Progenitor cell of endocrine pancreas (in vitro differentiated cells): ENCODE results near the gene SETD1B. TPM values are rescaled to one million over a fixed set of nuclear protein-coding genes. Genes with fewer than 3 reads are reported as not detected.
"Not testable (repeated sequence)": the region's sequence is repeated elsewhere in the genome, so short reads cannot be mapped to it uniquely, and the experiment has no call there.

Source experiments
- DNase-seq: peaks from one replicate; pipeline ENCODE4 v3.0.0; 2021; ENCODE audit warnings: low spot score; ENCODE audit not compliant: unreplicated experiment
- H3K27ac Mint-ChIP-seq: 2 replicates; pipeline ENCODE4 v1.8.0; 2021; ENCODE audit warnings: mild to moderate bottlenecking, moderate library complexity, mixed read lengths
- H3K27me3 Mint-ChIP-seq: 2 replicates; pipeline ENCODE4 v1.8.0; 2021; ENCODE audit warnings: mixed read lengths
- H3K36me3 Mint-ChIP-seq: 2 replicates; pipeline ENCODE4 v1.8.0; 2022; ENCODE audit warnings: mixed read lengths; ENCODE audit not compliant: insufficient read depth
- H3K4me1 Mint-ChIP-seq: 2 replicates; pipeline ENCODE4 v1.8.0; 2021; ENCODE audit warnings: low read depth, mixed read lengths
- H3K4me3 Mint-ChIP-seq: 2 replicates; pipeline ENCODE4 v1.8.0; 2021; ENCODE audit warnings: low read depth, mild to moderate bottlenecking, moderate library complexity, mixed read lengths
- H3K9me3 Mint-ChIP-seq: 2 replicates; pipeline ENCODE4 v1.8.0; 2021; ENCODE audit warnings: low read depth, mixed read lengths
- CTCF ChIP-seq: fragments of 200-600 bp; sonication (generic); IDR thresholded peaks from one replicate; pipeline ENCODE4 v1.5.0; 2021; ENCODE audit warnings: antibody characterized with exemption, mild to moderate bottlenecking; ENCODE audit not compliant: unreplicated experiment
- total RNA-seq: library from RNA; stranded (reverse); gene quantifications from 2 replicates; pipeline ENCODE4 v1.2.1, GENCODE V29; 2021

The SETD1B gene
- total RNA-seq, 1 donor from 2014 or later, result 28.6 TPM

DNA sequence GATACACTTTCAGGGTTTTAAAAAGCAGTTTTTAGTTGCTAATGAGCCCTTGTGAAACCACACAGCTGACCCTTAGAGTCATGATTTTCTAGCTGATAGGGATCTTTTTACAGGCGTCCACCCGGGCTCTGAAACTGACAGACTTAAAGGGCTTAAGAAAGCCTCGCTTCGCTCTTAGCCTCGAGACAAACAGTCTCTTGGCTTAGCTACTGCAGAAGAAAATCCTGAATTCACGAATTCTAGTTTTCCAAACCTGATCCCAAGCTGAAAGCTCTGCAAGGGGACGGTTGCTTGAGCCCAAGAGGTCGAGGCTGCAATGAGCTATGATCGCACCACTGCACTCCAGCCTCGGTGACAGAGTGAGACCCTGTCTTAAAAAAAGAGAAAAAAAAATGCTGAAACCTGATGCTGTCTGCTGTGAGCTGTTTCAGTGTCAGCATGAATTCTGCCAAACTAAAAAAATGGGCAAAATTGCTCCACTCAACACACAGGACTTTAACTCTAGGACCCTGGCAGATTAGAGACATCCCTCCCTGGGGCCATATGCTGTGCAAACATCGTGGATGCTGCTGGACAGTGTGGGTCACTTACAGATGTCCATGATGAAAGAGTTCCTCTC is 57.9 kb downstream of the SETD1B start:
- Mint-ChIP-seq H3K27ac (no peak overlapping the region), H3K27me3 (no peaks in the 10 kb centered on the region), H3K9me3 (no peaks in the 10 kb centered on the region), H3K4me3 (no peak overlapping the region), H3K36me3 (no peaks in the 10 kb centered on the region), H3K4me1 (peaks cover 16% of the 10 kb centered on the region)
- TF ChIP-seq CTCF, result no peak
- no peak for DNase-seq

DNA sequence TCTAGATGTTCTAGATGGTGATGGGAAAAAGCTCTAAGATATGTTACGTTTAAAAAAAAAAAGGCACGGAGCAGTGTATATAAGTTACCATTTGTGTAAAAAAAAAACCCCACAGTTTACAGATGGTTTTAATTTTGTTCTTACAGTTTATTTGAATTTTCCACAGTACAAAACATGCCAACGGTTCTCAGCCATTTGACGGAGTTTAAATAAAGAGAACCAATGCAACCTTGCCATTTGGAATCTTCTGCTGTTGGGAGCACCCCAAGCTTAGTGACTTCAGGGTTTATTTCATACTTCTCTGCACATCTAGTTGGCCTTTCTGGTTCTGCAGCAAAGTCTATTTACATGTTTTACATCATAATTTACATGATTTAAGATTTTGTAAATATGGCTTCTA is 62.5 kb downstream of the SETD1B start:
- Mint-ChIP-seq H3K9me3 (no peaks in the 10 kb centered on the region), H3K4me3 (no peak overlapping the region), H3K4me1 (peaks cover 3% of the 10 kb centered on the region), H3K36me3 (no peaks in the 10 kb centered on the region), H3K27ac (no peak overlapping the region), H3K27me3 (no peaks in the 10 kb centered on the region)
- no peak for DNase-seq
- no peak for TF ChIP-seq CTCF

DNA sequence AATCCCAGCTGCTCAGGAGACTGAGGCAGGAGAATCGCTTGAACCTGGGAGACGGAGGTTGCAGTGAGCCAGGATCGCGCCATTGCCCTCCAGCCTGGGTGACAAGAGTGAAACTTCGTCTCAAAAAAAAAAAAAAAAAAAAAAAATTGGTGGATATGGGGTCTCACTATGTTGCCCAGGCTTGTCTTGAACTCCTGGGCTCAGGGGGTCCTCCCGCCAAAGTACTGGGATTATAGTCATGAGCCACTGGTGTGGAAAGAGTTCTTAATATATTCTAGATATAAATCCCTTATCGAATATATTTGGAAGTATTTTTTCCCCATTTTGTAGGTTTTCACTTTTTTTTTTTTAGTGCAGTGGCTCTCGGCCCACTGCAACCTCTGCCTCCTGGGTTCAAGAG is 65.4 kb downstream of the SETD1B start:
- not testable (repeated sequence) for H3K4me3 Mint-ChIP-seq, H3K36me3 Mint-ChIP-seq, H3K27ac Mint-ChIP-seq, DNase-seq, H3K9me3 Mint-ChIP-seq, H3K27me3 Mint-ChIP-seq, H3K4me1 Mint-ChIP-seq

GRCh38 chr12:121871467-121871866 is 67.7 kb downstream of the SETD1B start:
- H3K27ac Mint-ChIP-seq, result no peak overlapping the region
- no peaks in the 10 kb centered on the region for H3K36me3 Mint-ChIP-seq
- TF ChIP-seq CTCF, result no peak
- no peak for DNase-seq
- H3K4me3 Mint-ChIP-seq, result no peak overlapping the region
- no peaks in the 10 kb centered on the region for H3K4me1 Mint-ChIP-seq
- no peaks in the 10 kb centered on the region for H3K27me3 Mint-ChIP-seq
- no peaks in the 10 kb centered on the region for H3K9me3 Mint-ChIP-seq

- no peaks in the 10 kb centered on the region for H3K4me1 Mint-ChIP-seq
- H3K9me3 Mint-ChIP-seq, result no peaks in the 10 kb centered on the region
- H3K27me3 Mint-ChIP-seq, result no peaks in the 10 kb centered on the region
- no peak for TF ChIP-seq CTCF
- H3K36me3 Mint-ChIP-seq, result no peaks in the 10 kb centered on the region
- H3K4me3 Mint-ChIP-seq, result no peak overlapping the region
- no peak for DNase-seq
- H3K27ac Mint-ChIP-seq, result no peak overlapping the region
These were observed 68.9 kb downstream of the SETD1B start for GRCh38 chr12:121872546-121873215.

GRCh38 chr12:121873216-121873569 is 69.4 kb downstream of the SETD1B start:
- Mint-ChIP-seq H3K27me3 (no peaks in the 10 kb centered on the region), H3K9me3 (no peaks in the 10 kb centered on the region), H3K36me3 (no peaks in the 10 kb centered on the region), H3K27ac (no peak overlapping the region), H3K4me3 (no peak overlapping the region), H3K4me1 (no peaks in the 10 kb centered on the region)
- DNase-seq, result no peak
- TF ChIP-seq CTCF, result no peak
